Measurements from ENCODE around the gene ZBP1. TPM values are rescaled to one million over a fixed set of nuclear protein-coding genes. Genes with fewer than 3 reads are reported as not detected.

ZBP1 gene
- total RNA-seq, 1 experiment from 2014 or later = 2.9 TPM

- intact Hi-C loops (cut with micrococcal nuclease; ENCODE audit: unreplicated experiment) = no loop called here
- no peaks in the 10 kb centered on the region for H3K36me3 Mint-ChIP-seq (ENCODE audit: insufficient read depth, unreplicated experiment)
- H3K4me1 Mint-ChIP-seq (ENCODE audit: low read depth, unreplicated experiment) = peaks cover 9% of the 10 kb centered on the region
Observed at GRCh38 chr20:57612436-57612835, 7.8 kb downstream of the ZBP1 start.

GRCh38 chr20:57611586-57612311, 8.5 kb downstream of the ZBP1 start:
- BruUV-seq (replicated peaks) = no TSS peak
- Mint-ChIP-seq H3K27me3 (ENCODE audit: unreplicated experiment) (peaks cover 44% of the 10 kb centered on the region), H3K36me3 (ENCODE audit: insufficient read depth, unreplicated experiment) (no peaks in the 10 kb centered on the region), H3K4me1 (ENCODE audit: low read depth, unreplicated experiment) (peaks cover 2% of the 10 kb centered on the region), H3K4me3 (ENCODE audit: low read depth, unreplicated experiment) (no peak overlapping the region), H3K27ac (ENCODE audit: unreplicated experiment) (no peak overlapping the region), H3K9me3 (ENCODE audit: low read depth, unreplicated experiment) (no peaks in the 10 kb centered on the region)
- CTCF ChIA-PET = interaction anchor here (0.7 to 1.9 kb wide), 5 partner anchors 10 to 1021 kb away, joined by 3 to 16 read pairs (median 3); no protein-coding TSS in a partner anchor
- intact Hi-C loops (cut with micrococcal nuclease; ENCODE audit: unreplicated experiment) = no loop called here
- TF ChIP-seq CTCF (IDR thresholded peaks at IDR 0.05; ENCODE audit: unreplicated experiment) = no peak
- DNase-seq = no peak

More at GRCh38 chr20:57612436-57612835, 7.8 kb downstream of the ZBP1 start:
- Mint-ChIP-seq H3K27me3 (ENCODE audit: unreplicated experiment) (peaks cover 37% of the 10 kb centered on the region), H3K9me3 (ENCODE audit: low read depth, unreplicated experiment) (no peaks in the 10 kb centered on the region), H3K4me3 (ENCODE audit: low read depth, unreplicated experiment) (no peak overlapping the region), H3K27ac (ENCODE audit: unreplicated experiment) (no peak overlapping the region)
- CTCF ChIA-PET = interaction anchor here (0.7 to 1.9 kb wide), 5 partner anchors 10 to 1020 kb away, joined by 3 to 16 read pairs (median 3); no protein-coding TSS in a partner anchor
- no peak for DNase-seq
- no peak for TF ChIP-seq CTCF (IDR thresholded peaks at IDR 0.05; ENCODE audit: unreplicated experiment)
- no TSS peak for BruUV-seq (replicated peaks)

DNA sequence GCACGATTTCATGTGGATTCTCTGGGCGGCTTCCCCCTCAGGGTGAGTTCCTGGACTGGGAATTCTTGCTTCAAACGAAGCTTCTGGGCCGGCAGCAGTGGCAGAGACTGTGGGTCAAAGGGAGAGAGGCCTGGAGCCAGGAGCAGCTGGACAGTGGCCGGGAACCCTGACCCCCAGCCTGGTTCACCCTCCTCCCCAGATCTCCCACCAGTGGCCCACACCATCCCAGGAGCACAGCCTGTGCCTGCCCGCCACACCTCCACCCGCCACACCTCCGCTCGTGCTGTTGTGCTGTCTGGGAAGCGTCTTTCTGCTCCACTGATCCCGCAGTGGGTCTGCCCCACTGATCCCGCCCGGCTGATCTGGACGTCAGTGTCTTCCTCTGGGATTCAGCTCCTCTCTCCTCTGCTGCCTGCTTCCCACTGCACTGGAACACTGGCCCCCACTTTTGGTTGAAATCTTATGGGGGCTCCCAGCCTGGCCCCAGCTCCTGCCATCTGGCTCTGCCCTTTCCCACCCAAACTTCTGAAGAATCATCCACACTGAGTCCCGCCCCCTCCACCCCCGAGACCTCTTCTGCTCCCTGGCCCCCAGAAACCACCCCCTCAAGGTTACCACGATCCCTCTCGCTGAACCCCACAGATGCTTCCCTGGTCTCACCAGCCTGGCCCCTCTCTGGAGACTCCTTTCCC, 9.8 kb downstream of the ZBP1 start:
- no peak overlapping the region for H3K27ac Mint-ChIP-seq (ENCODE audit: unreplicated experiment)
- CTCF ChIA-PET = interaction anchor here (0.6 to 1.2 kb wide), 3 partner anchors 8 to 20 kb away, joined by 3 read pairs; no protein-coding TSS in a partner anchor
- no peak for DNase-seq
- H3K27me3 Mint-ChIP-seq (ENCODE audit: unreplicated experiment) = peaks cover 57% of the 10 kb centered on the region
- H3K4me3 Mint-ChIP-seq (ENCODE audit: low read depth, unreplicated experiment) = no peak overlapping the region
- no TSS peak for BruUV-seq (replicated peaks)
- no peaks in the 10 kb centered on the region for H3K36me3 Mint-ChIP-seq (ENCODE audit: insufficient read depth, unreplicated experiment)
- no peaks in the 10 kb centered on the region for H3K9me3 Mint-ChIP-seq (ENCODE audit: low read depth, unreplicated experiment)
- TF ChIP-seq CTCF (IDR thresholded peaks at IDR 0.05; ENCODE audit: unreplicated experiment) = no peak
- H3K4me1 Mint-ChIP-seq (ENCODE audit: low read depth, unreplicated experiment) = no peaks in the 10 kb centered on the region
- intact Hi-C loops (cut with micrococcal nuclease; ENCODE audit: unreplicated experiment) = no loop called here

DNA sequence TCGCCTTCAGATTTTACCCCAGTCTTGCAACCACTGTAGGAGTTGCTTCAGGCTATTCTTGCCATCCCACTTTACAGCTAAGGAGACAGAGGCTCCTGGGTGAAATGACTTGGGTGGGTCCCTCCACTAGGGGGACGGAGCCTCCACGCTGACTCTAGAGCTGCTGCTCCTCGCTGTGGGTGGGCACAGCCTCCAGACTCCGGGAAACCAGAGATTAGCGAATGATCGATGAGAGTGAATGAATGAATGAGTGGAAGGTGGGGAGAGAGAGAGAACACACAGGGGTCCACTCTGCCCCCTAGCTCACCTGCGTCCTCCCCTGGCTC, 10.4 kb downstream of the ZBP1 start:
- DNase-seq = no peak
- H3K4me1 Mint-ChIP-seq (ENCODE audit: low read depth, unreplicated experiment) = no peaks in the 10 kb centered on the region
- H3K27me3 Mint-ChIP-seq (ENCODE audit: unreplicated experiment) = peaks cover 59% of the 10 kb centered on the region
- no TSS peak for BruUV-seq (replicated peaks)
- intact Hi-C loops (cut with micrococcal nuclease; ENCODE audit: unreplicated experiment) = no loop called here
- no peaks in the 10 kb centered on the region for H3K9me3 Mint-ChIP-seq (ENCODE audit: low read depth, unreplicated experiment)
- no peaks in the 10 kb centered on the region for H3K36me3 Mint-ChIP-seq (ENCODE audit: insufficient read depth, unreplicated experiment)
- H3K27ac Mint-ChIP-seq (ENCODE audit: unreplicated experiment) = no peak overlapping the region
- CTCF ChIA-PET = interaction anchor here (0.8 to 1.2 kb wide), 2 partner anchors 8 to 11 kb away, joined by 3 read pairs; no protein-coding TSS in a partner anchor
- TF ChIP-seq CTCF (IDR thresholded peaks at IDR 0.05; ENCODE audit: unreplicated experiment) = peak; percentile 11
- H3K4me3 Mint-ChIP-seq (ENCODE audit: low read depth, unreplicated experiment) = no peak overlapping the region

Measured in Calu3 (cell line).